Measurements from ENCODE around the gene DNM3.

GRCh38 chr1:171858696-171859095 is 17.4 kb downstream of the DNM3 start:
- no peak for TF ChIP-seq EZH2 (IDR thresholded peaks at IDR 0.05)
- TF ChIP-seq CTCF (IDR thresholded peaks at IDR 0.05) = no peak

Measured in neural progenitor cell (in vitro differentiated cells).